OCI-LY3 (cell line): ENCODE measurements around the gene FIGLA.

Source experiments
- EZH2phosphoT487 ChIP-seq: fragments of 200-600 bp; shearing (Covaris generic); IDR thresholded peaks from 2 replicates; pipeline ENCODE4 v1.6.1; 2018; ENCODE audit warnings: antibody characterized with exemption, mixed run types, low read depth
- TF ChIP-seq, protein P1 (sequence below): fragments of 200-600, 300-600 bp; sonication (generic); IDR thresholded peaks from 2 replicates; pipeline ENCODE4 v1.5.1; 2014; ENCODE audit warnings: antibody characterized with exemption, low read length, low read depth

DNA sequence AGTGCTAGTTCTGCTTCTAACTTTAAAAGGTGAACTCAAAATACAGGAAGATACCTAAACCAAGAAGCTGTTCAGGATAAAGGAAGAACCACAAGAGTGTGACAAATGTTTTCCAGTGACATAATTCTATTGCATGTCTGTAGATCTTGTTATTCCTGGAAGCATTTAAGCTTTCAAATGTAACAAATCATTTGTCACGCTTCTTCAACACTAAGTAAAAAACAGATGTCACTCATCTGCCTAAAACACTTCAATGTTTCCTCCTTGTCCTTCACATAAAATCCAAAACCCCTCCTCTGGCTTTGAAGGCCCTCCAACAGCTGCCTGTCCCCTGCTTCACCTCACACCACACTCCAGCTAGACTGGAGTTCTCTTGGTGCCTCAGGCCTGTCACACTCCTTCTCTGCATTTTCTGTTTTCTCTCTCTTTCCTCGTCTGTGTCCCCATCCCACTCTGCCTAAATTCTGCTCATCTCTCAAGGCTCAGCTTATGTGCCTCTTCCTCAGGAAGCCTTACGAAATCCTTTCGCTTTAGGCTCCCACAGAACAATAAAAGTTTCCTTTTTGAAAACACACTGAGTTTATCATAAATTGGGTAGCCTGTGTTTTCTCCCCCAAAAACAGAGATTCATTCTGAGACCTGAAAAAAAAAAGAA is 36.4 kb upstream of the FIGLA start:
- TF ChIP-seq, protein P1, sequence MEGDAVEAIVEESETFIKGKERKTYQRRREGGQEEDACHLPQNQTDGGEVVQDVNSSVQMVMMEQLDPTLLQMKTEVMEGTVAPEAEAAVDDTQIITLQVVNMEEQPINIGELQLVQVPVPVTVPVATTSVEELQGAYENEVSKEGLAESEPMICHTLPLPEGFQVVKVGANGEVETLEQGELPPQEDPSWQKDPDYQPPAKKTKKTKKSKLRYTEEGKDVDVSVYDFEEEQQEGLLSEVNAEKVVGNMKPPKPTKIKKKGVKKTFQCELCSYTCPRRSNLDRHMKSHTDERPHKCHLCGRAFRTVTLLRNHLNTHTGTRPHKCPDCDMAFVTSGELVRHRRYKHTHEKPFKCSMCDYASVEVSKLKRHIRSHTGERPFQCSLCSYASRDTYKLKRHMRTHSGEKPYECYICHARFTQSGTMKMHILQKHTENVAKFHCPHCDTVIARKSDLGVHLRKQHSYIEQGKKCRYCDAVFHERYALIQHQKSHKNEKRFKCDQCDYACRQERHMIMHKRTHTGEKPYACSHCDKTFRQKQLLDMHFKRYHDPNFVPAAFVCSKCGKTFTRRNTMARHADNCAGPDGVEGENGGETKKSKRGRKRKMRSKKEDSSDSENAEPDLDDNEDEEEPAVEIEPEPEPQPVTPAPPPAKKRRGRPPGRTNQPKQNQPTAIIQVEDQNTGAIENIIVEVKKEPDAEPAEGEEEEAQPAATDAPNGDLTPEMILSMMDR, result no peak
- no peak for TF ChIP-seq EZH2phosphoT487
